HG03342 (cell line): ENCODE measurements around the gene EGLN1.
"Not testable (repeated sequence)": the region's sequence is repeated elsewhere in the genome, so short reads cannot be mapped to it uniquely, and the experiment has no call there.

Experiments used
- ATAC-seq: cut with Tn5 transposase; IDR thresholded peaks from one replicate; pipeline ENCODE4 v1.9.1; 2021; ENCODE audit warnings: mild to moderate bottlenecking, moderate library complexity; ENCODE audit not compliant: unreplicated experiment

Gene EGLN1

DNA sequence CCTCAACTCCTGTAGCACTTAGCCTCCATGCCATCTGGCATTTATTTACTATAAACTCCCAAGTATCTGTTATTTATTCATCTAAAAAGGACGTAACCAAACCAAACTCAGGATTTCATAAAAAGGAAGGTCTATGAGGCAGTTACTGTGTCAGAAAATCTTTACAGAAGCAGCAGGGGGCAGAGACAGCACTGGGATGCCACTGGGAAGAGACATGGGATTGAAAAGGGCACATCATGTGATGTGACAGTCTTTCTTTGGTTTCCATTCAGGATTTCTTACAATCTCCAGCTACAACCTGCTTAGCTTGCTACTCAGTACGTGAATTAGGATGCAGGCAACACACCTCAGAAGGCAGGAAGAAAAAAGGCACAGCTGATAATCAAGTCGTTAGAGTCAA lies 52.8 kb downstream of the EGLN1 start:
- no peak for ATAC-seq

DNA sequence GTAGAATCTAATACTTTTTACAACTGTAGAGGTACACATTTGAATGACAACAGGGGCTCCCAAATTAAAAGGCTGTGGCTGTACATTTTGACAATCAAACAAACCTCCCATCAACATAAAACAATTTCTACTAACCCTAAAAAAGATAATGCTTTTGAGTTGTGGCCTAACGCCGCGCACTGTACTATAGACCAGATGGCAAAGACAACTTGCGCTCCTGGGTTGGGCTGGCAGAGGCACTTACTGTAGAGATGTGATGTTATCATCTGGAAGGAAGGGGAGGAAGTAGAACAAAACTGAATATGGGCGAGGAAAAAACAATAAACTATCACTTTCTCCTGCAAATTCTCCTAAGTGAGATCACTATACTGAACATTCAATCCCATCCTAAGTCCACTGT lies 57.9 kb downstream of the EGLN1 start:
- ATAC-seq = no peak

DNA sequence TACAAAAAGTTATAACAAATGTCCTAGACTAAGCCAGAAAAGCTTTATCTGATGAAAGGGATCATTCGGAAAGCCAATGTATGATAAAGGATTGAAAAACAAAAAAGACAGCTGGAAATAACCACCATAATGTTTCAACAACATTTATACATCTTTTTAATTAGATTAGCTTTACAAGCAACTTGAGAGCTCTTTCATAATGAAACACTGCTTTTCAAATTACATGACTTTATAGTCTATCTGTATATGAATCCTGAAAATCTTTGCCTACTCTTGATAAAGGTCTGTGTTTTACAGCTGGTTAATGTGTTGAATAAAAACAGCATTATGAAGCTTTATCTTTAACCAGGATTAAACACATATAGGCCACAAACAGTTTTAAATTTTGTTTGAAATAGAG lies 58.5 kb downstream of the EGLN1 start:
- no peak for ATAC-seq

DNA sequence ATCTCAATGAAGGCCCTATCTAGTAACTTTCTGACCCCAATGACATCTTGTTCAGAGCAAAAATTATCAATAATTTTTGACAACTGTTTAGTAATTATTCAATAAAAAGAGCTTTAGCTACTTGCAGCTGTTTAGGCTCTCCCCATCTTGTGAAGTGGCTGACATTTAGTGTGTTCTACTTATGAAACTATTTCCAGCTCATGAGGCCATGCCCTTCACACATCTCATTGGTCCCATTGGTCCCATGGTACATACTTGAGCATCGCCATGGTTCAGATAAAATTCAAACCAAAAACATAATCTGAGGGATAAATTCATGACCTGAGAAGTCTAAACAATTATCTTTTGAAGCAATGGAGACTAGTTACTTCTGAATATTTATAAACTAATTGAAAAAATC lies 59.8 kb downstream of the EGLN1 start:
- no peak for ATAC-seq

DNA sequence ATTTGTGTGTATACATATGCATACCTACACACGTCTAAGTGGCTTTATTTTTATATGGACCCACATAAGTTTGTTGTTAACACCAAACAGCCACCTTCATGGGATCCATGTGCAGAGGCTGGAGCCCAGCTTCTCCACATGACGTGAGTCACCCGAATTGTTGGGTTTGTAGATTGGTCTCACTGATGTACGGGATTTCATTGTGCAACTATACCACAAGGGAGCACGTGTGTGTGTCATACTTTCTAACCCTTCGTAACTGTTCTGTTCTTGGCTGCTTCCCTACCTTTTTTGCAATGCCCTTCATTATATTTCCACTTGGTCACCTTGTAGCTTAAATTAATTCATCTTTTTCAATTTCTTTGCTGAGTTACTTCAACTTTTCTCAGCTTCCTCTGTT lies 63.0 kb downstream of the EGLN1 start:
- ATAC-seq = no peak

DNA sequence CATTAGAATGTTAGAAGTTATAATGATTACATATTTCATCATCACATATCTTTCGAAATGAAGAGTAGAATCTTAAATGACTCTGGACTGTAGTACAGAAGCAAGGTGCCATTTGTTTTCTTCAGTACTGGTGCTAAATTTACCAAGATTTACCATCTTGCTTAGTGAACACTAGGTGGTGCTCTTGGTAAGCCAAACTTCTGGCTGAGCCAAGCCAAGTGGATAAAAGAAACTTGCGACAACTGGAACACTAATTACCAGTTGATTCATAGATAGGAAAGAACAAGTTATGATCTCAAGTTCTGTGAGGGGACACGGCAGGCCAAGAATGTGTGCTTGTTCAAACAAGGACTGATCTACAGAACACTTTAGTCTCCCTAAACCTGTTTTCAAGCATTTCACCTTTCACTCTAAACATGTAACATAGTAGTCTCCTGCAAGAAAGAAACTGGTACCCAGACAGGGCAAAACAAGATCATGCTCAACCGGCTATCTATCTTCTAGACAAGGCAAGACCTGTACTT lies 64.2 kb downstream of the EGLN1 start:
- peak; percentile 88 for ATAC-seq

DNA sequence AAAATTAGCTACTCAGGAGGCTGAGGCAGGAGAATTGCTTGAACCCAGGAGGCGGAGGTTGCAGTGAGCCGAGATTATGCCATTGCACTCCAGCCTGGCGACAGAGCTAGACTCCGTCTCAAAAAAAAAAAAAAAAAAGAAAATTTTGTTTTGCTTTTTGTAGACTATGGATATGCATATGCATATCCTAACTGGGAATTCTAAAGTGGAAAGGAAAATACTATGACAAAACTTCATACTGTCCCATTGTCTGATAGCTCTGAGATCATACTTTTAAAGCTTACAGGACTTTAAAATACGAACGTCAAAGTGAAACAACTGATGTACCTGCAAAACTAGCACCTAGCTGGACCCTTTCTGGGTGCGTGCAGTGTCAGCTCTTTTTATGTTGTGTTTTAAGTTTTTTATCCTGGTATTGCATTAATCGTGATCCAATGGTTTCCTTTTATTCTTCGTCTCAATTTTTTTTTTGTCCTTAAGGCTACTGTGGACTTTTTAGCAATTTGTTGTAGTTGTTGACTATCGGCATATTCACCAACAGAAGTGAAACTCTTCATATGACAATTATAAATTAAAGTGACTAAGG lies 64.8 kb downstream of the EGLN1 start:
- ATAC-seq = peak; percentile 10

DNA sequence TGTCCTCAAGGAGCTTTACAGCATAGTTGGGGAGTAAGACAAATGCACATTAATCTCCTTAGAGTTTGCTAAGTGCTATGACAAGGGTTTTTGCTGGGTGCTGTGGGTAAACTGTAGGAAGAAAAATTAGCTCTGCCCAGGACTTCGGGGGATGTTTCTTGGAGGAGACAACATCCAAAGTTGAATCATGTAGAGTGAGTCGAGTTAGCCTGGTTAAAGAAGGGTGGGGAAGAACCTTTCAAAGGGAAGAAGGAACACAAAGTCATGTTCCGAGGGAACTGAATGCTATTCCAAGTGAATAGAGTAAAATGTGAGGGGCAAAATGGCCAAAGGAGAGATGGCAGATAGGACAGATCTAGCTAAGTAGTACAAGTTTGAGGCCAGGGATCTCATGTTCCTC lies 66.9 kb downstream of the EGLN1 start:
- ATAC-seq = no peak

DNA sequence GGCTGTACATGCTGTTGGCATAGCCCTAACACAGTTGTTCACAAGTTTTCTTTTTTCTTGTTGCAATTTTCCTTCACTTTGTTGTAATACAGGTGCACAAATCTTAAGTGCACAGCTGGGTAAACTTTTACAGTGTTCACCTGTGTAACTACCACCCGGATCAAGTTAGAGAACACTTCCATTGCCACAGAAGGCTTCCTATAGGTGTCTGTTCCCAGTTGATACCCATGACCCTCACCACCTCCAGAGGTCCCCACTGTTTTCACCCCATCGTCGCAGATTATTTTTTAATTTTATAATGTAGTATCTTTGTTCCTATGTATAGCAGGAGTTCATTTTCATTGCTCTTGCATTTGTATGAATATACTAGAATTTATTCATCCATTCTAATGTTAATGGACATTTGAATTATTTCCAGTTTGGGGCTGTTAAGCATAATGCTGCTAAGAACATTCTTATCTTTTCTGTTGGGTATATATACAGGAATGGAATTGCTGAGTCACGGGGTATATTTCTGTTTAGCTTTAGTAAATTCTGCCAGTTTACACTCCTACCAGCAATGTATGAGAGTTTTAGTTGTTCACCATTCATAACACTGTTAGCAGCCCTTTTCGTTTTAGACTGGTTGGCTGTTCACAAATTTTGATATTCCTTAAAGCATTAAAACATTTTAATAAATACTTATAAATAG lies 67.6 kb downstream of the EGLN1 start:
- ATAC-seq = no peak

DNA sequence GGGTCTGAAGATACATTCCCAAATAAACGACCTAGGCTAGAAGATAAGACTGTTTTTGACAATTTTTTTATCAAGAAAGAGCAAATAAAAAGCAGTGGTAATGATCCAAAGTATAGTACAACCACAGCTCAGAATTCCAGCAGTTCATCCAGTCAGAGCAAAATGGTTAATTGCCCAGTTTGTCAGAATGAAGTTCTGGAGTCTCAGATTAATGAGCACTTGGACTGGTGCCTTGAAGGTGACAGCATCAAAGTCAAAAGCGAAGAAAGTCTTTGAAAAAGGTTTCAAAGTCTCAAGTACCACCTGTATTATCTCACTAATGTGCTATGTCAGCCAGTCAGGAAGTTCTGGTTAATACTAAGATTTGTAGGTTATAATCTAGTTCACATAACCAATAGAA lies 69.0 kb downstream of the EGLN1 start:
- ATAC-seq = no peak

DNA sequence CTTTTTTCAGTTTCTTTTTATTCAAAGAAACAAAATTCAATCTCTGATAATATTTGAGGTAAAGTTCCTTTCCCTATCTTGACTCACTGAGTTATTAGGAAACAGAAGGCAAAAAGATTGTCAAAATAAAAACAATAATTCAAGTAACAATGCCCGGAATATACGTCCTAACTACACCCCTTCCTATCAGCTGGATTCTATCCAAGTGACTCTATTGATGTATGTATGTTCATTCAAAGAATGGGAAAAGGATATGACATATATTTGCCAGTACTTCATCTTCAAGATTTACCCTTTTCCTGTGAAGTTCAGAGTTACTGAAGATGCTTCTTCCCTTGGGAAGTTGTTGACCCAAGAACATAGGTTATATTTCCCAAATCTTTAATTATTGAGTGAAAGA lies 70.3 kb downstream of the EGLN1 start:
- ATAC-seq = no peak

DNA sequence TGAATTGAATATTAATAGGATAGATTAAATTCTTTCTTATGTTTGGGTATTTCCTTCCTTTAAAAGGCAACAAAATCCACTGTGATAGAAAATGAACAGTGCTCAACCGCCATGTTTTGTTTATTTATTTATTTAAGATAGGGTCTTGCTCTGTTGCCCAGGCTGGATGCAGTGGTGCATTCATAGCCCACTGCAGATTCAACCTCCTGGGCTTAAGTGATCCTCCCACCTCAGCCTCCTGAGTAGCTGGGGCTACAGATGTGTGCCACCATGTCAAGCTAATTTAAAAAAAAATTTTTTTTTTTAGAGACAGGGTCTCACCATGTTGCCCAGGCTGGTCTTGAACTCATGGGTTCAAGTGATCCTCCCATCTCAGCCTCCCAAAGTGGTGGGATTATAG lies 73.2 kb downstream of the EGLN1 start:
- ATAC-seq = not testable (repeated sequence)

DNA sequence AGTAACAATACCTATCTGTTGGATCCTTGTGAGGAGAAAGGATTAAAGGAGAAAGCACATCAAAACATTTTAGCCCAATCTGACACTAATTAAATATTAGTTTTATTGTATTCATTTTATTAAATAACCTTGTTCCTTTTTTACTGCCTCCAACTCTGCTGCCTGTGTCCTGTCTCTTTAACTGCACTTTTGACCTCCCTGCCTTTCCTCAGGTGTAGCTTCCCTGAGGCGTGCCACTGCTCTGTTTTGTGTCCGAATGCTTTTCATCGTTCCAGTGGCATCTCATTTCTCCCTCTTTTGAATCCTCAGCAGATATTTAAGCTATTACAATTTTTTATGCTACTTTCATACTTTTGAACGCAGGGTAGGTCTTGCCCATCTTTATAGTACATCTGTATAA lies 73.6 kb downstream of the EGLN1 start:
- ATAC-seq = no peak

DNA sequence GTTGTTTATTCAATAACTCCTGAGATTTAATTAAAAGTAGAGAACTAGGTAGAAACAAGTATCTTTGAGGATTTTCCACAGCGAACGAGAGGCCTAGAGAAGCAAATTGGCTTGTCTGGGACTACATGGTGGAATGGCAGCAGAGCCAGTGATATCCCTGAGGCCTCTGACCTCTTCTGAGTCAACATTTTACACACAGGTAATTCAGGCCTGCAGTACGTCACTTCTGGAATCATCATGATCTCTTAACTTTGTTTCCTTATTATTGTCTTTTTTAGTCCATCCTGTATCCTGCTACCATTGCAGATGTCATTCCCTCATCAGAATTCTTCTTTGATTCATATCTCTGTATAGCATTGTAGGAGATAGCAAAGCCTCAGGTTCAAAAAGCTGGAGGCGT lies 74.1 kb downstream of the EGLN1 start:
- no peak for ATAC-seq

DNA sequence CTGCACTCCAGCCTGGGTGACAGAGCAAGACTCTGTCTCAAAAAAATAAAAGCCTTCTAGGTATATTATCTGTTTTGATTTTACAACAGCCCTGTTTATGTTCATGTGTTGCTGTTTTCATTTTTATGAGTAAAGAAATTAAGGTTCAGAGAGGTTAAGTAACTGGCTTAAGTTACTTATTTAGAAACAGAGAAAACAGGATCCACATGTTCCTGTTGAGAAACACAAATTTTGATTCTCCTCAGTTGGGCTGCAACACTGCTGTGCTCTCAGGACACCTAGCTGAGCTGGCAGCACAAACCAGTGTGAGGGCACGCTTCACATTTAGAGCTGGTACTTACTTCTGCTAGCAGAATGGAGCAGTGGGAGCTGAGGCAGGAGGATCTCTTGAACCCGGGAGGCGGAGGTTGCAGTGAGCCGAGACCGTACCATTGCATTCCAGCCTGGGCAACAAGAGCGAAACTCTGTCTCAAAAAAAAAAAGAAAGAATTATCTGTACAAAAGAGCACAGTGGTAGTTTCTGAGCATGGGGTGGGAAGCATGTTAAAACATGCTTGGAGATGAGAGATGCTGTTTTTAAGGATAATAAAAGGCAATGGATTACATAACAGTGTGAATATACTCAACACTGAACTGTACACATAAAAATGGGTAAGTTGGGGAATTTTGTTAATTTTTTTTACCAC lies 81.6 kb downstream of the EGLN1 start:
- no peak for ATAC-seq

DNA sequence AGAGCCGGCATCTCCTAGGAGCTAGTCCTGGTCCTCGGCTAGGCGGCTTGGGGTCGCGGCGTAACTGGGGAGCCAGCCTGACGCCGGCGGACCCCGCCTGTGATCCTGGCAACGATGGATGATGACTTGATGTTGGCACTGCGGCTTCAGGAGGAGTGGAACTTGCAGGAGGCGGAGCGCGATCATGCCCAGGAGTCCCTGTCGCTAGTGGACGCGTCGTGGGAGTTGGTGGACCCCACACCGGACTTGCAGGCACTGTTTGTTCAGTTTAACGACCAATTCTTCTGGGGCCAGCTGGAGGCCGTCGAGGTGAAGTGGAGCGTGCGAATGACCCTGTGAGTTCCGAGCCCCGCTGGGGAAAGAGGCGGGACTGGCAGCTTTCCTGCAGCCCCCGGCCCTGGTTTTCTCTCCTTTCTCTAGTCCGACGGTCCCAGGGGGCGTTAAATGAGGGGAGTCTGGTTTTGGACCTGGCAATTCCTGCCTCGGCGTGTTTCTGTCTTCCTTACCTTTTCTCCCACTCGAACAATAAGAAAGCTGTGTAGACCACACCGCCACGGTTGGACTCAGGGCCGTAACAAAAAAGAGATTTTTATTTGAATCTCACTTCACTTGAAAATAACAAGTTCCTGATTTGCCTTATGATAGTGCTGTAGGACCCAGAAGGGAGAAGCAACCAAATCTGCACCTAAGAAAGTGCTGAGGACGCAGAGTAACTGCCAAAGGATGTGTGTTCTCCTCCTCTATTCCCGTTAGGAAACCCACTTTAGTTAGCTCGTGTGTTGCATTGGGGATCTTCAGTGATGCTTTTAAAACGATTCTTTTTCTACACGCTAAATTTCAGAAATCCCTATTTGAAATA lies 83.6 kb downstream of the EGLN1 start, which contains the start of gene SPRTN:
SPRTN (plus strand) TSS at position 24 of the 859 bp plus-strand sequence; CDS start at position 115, 91 bp downstream.
- peak; percentile 1 for ATAC-seq

DNA sequence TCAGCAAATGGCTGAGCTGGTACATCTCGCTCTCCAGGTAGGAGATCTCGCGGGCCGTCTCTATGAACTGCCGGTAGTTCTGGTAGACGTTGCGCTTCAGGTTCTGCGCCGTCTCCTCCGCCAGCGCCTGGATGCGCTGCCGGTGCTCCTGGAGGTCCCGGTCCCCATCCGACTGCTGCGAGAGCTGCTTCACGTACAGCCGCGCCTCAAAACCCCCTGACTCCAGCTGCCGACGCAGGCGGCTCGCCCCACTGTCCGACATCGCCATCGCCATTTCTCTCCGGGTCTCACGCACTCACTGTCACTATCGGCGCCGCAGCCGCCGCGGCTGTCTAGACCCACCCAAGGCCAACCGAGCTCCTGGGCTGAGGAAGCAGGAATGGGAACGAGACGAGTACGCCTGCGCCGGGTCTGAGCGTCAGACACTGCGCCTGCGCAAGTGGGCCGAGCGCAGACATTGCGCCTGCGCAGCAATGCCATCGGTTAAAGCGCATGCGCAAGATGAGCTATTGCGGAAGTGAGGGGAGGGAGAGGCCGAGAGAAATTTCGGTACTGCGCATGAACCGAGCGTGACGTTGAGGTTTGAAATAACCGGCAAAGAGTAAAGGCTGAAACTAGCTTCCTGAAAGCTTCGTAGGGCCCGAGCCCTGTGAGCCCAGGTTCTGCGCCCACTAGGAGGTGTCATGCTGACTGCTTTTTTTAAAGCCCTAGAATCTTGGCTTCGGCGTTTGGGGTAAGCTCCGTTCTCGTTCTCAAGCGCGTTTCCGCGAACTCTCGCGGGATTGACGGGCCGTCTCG lies 84.4 kb downstream of the EGLN1 start, which contains the start of gene EXOC8:
EXOC8 (minus strand) TSS at position 381 of the 798 bp plus-strand sequence; CDS start at position 274, 107 bp downstream.
- ATAC-seq = peak; percentile 66

DNA sequence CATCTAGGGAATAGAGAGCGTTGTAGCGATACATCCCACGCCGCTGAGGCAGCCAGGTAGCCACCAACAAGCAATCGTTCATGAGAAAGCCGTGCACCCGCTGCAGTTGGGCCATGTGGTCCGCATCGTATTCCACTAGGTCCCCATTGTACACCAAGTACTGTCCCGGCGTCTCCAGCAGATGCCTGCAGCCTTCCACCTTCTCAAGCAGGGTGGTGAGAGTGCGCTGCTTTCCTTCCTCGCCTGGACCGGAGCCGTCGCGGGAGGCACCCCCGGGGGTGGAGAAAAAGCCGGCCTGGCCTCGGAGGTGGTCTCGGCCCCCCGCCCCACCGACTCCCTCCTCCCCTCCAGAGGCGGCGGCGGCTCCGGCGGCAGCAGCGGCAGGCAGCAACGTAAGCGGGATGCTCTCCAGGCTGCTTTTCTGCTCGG lies 85.0 kb downstream of the EGLN1 start:
- peak; percentile 9 for ATAC-seq

DNA sequence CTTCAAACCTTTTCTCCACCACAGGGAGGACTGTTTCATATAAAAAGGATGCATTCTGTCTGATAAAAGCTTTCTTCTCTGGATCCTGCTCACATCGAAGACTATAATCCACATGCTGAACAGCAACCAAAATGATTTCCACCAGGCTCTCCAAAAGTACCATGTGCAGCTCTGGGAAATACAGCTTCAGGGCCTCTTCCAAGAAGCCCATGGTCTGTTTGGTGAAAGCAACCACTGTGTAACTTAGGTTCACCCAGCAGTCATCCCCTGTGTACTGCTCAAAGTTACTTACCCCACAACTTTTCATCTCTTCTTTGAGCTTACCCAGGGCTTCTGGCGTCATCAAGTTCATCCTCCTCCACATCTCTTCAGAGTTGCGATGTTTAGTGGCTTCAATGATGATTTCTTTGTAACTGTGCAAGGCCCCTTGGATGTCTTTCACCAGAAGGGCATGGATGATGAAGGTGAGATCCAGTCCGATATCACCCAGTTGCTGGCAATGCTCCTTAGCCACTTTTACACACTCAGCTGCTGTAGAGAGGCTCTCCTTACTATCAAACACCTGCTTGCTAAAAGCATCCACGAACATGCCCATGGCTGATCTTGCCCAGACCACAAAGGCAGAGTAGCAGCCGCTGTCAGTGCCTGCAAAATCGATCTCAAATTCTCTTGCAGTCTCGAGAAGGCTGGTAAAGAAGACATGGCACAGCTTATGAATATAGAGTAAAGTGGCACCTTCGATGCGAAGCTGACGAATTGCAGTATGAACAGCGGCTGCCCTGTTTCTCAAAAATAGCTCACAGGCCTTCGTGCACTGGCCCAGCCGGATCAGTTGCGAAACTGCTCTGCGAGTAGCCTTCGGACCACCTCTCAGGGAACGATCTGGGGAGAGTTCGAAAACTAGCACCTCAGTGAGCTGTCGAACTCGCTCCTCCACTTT lies 86.2 kb downstream of the EGLN1 start:
- no peak for ATAC-seq
